Fibroblast of skin of right quadriceps (primary cell): Measurements from ENCODE around the gene C3orf52.

ENCODE experiments used
- DNase-seq: peaks from one replicate; pipeline ENCODE4 v3.0.0-alpha.2; 2013

The C3orf52 gene

DNA sequence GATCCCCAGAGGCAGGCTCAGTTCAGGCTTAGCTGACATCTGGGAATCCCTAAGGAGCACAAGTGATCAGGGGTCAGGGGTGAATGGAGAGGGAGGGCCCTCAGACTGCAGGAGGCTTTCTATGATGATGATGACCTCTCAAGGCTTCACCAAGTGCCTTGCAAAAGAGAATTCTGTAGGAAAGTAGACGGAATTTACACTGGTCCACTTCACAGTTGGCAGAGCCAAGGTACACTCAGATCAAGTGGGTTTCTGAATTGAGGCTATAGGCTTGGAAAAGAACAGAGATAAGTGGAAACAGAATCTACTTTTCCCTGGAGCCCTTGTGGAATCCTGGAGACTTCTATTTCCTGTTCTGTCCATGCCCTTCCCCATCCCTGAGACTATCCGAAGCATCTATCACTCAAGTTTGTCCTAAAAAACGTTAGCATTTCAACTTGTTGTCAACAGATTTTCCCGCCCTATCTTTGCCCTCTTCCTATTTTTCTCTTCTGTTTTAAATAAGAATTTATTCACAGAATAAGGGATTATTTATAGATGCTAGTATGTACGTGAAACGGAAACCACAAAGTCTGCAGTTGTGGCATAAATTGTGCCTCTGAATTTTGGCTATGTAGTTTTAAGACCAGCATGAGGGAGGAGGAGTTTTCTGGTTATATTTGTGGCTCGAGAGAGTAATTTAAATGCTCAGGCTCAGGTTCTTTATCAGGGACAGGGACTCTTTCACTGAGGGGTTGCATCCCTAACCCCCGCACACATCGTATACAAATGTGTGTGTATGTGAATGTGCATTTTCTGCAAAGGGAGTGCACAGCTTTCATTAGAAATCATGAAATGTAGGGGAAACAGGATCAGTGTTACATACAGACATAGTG lies 34.0 kb downstream of the C3orf52 start:
- DNase-seq, result no peak

DNA sequence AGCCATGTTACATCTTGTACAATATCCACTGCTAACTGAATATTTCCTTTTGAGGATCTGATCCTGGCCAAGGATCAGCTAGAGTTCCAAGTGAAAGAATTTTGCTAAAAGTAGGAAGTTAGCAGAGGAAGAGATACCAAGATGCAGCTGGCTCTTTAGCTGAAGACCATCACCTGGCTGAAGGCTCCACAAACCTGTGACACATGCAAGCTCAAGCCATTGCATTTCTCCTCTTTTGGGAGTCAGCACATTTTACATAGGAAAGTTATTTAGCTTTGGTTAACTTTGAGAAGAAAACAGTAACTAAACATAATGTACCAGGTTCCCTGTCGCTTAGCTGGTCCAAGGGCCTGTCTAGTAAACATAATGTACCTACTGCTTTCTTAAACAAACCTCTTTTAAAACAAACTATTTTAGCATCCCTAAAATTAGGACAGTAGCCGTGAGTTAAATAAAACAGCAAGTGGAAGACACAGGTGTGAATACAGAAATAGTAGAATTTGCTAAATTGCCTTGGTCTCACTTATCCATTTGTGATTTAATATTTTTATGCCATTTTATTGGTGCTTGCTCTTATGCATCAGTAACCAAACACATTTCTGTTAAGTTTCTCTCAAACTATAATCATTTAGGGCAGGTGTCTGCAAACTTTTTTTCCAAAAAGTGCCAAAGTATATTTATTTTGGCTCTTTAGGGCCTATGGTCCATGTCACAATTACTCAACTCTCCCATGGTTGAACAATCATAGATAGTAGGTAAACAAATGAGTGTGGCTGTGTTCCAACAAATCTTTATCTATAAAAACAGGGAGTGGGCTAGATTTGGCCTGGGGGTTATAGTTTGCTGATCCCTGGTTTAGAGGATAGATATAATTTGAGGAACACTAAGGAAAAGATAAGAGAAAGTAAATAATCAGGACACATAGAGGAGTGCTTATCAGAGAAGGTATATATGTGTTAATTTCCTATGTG lies 35.7 kb downstream of the C3orf52 start:
- DNase-seq, result no peak

DNA sequence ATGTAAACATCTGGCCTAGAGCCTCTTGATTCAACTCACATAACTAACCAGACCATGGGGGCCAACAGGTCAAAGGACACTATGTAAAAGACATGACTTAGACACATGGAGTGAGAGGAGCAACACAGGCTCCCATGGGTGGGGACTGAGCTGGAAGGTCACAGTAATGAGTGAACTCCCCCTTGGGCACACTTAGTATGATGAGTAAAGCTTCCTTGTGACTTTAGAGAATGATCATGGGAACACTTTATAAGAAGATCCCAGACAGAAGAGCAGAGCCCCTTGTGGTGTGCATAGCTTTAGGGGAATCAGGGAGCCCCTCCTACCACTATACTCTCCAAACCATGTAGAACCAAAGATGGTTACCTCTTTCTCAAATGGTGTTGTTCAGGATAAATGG lies 36.7 kb downstream of the C3orf52 start:
- no peak for DNase-seq

DNA sequence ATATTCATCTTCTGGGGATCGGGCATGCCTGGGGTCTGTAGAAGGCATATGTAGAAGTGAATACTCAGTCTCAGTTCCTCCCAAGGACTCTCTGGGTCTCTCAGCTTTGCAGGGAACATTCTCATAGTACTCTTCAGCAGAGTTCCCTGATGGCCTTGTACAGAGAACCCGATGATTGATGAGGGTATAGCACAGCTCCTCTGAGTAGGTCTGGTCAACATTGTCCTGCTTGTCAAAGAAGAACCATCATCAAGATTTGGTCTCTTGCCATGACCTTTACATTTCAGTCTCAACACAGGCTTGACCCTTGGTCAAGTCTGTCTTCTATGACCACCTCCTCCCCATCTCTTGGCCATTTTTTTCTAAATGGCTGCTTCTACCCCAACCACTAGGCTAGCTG lies 37.4 kb downstream of the C3orf52 start:
- no peak for DNase-seq

DNA sequence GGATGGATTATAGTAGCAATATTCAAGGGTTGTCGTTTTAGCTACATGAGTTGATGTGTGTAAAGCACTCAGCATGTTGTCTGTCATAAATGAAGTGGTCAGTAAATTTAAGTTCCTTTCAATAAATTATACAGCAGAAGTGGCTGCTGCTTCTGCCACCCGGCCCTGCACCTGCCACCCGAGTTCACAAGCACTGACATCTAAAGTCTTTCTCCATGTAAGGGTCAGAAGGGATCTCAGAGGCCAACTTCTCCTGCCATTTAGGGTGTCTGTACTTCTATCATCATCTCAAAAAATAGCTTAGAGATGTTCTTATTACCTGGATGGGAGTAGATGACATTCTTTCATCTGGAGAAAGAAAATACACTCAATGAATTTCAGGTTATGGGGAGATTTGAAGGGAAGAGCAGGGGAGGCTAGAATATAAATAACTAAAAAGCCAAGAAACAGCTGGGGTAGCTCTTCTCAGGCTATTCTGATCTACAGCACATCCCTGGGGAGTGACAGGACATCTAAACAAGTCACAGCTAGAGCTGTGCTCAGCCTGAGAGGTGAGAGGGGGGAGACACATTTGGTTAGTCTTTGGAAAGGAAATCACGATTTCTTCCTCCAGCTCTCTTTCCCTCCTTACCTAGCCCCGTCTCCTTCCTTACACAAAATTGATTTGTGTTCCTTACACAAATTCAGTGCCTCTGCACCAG lies 38.9 kb downstream of the C3orf52 start:
- no peak for DNase-seq

DNA sequence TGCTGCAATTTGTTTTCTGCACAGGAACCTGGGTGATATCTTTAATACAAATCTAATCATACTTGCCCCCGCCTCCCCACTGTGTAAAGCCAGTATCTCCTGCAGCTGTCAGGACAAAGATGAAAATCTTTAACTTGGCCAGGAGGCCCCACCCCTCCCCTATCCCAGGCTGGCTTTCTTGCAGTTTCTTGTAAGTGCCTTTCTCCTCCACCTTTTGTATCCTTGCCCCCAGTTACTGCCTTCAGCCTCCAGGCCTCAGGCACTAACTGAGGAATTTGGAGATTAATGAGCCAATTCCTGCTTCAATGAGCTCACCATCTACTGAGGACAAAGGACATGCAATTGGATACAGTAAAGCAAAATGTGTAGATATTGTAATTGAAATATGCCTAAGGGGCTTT lies 40.3 kb downstream of the C3orf52 start:
- peak; percentile 28 for DNase-seq

DNA sequence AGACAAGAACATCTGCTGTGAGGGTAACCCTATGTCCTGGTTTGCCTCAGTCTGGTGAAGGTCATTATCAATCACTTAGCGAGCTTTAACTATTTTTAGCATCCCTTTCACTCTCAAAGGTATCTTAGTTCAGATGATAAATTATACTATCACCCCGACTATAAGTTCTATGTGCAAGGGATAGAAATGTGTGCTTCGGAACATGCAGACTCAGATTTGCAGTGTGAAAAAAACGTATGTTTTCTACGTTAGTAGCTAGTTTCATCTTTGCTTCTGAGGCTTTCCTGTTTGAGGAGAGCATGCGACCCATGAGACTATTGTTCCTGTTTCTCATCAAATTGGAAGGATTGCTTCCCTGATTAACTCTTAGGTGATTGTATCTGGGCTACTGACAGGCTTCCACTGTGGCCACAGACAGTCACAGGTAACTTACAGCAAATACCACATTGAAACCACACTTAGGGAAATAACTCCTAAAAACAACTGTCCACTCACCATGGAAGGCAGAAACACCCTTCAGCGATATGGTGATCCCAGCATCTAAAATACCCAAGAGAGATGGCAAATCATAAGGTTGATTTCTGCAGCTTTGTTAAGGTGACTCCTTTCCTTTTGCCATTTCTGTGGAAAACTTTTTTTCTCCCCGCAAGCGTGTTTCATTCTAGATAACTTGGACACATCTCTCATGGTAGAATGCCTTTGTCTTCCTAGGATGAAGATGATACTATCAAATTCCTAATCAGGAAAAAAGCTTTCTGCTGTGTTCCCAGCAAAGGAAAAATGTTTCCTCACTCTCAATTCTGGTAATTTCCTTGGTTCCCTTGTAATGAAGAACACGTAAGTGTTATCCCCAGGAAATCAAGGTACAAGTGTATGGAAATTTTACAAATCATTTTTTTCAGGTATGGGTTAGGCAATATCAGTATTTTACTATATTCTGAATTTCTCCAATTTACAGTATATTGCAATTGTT lies 41.6 kb downstream of the C3orf52 start:
- no peak for DNase-seq

DNA sequence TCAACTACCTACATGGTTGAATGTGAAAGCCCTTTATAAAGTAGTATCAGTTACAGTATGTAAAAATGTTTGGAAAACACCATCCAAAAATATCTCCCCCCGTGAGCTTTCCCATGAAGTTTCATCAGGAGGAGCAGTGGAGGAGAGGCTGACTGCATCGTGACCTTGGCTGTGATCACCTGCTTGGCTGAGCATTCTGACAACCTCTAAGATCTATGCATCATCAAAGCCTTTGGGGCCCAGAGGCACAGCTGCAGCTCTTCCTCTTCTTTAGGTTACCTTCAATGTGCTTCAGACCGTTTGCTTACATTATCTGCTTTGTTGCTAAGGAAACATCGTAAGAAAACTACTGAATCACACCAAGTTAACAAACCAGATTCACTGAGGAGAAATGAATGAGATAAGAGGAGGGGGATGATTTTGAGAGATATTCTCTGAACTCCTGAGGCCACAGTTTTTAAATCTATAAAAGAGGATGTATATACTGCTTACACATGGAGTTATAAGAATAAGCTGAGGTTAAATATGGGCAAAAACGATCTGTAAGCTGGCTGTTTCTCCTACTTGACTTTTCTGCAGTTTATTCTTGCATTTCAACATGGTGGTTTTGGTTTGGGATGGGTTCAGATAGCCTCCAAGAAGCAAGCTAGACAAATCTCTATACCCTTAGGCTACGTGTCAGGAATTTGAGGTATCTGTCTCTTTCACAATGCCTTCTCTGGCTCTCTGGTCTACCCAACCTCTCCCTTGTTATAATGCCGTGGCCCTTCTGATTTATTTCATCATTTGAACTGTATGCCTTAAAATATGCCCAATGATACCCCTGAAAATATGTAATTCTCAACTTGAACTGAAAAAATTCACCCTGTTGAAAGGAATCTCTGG lies 42.9 kb downstream of the C3orf52 start:
- peak; percentile 23 for DNase-seq

DNA sequence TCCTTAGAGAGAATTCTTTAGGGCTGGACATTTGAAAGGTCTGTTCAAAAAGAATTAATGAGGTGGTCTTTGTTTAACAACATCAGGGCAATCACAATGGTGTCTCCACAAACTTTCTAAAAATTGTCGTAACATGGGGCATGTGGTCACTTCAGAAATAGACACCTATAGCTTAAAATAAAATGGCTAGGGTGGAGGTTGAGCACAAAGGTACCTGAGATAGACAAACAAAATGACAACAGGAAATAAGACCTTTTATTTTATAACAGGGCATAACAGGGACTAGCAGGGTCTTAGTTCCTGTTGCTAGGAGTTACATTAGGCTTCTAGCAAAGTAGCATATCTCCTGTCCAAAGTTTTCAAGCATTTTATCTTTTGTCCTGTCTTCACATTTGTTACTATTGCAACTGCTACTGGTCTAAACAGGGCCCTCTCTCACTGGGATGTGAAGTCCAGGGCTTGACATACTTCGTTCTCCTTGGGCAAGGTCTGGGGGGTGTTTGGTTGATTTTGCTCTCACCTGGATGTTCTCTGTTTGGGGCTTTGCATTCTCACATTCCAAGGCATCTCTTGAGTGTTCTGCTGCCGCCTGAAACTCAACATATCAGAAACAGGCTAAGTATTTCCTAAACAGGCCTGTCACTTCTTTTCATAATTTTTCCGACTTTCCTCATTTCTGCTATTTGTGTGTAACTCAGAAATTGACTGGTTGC lies 43.9 kb downstream of the C3orf52 start:
- DNase-seq, result no peak

DNA sequence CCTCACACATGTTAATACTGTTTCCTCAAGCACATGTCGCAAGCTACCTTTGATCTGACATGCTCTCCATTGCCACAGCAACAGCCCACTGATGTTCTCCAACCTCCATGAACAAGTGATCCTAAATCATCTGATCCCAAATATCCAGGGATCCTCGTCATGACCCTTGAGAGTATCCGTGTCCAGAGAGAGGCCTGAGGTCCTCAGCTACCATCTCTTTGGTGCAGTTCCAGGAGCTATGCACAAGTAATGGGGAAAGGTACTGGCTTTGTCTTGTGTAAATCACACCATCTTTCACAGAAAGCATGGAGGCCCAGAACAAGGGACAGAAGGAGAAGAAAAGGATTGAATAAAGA lies 44.4 kb downstream of the C3orf52 start:
- no peak for DNase-seq

DNA sequence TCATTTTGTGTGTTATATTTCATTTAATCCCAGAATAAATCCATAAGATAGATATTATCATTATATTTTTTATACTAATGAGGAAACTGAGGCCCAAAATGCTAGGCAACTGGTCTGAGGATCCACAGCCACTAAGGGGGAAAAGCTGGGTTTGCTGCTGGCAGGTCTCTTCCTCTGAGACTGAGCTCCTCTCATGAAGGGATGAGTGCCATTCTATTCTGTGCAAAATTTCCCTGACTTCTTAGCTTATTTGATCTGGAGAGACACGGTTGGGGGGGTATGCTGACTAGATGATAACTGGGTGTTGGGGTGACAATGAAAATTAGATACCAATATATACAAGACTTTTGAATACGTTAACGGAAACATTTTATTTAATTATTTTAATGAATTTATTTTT lies 44.9 kb downstream of the C3orf52 start:
- DNase-seq, result no peak

DNA sequence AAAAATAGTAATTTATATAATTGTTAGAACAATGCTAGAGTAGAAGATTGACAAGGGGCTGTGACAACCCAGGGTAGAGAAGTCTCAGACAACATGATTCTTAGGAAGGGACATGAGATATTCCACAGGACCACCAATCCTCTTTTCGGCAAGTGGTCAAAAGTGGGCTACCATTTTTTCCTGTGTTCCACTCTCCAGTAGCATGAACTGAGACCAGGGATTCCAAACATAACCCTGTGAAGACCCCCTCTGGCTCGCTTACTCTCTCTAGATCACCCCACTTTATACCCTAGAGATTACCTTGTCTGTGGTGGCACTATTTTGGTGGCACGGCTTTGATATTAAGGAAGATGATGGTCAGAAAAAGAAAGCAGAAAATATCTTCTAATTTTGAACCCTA lies 45.9 kb downstream of the C3orf52 start:
- DNase-seq, result no peak

DNA sequence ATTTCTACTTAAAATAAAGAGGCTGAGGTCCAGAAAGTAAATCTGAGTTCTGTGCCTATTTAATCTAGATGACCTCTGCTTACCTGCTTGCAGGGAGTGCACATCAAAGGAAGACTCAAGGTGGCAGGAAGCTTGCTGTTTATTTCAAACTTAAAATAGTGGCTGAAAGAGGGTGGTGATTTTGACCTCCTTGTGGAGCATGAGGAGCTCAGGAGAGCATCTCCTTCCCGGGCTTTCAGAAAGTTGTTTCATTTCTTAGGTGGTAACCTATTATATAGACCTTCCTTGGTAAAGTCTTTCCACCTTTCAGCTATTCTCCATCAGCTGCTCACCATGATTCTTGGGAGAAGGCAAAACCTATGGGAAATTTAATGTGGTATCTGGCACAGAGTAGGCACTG lies 46.4 kb downstream of the C3orf52 start:
- DNase-seq, result no peak

DNA sequence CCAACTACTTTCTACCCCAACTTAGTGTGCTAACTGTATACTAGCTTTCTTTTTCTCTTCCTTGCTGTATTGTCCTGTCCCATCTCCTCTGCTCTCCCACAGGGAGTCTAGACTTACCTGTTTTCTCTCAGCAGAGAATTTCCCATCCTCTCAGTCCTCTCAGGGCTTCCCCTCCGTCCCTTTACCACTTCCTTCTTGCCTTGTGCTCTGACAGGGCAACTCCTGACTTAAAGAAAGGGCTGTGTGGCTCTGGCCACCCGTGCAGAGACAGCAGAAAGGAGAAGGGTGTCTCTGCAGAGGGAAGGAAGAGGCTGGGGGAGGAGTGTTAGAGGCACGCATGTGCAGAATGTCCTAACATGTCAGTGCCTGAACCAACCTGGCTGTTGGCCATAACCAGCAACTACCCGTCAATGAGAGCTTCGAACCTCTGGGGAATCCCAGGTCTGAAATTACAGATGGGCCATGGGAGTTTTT lies 46.8 kb downstream of the C3orf52 start, which contains the start of gene GCSAM:
Gene GCSAM, minus strand, starts transcription at position 274 of the 474 bp plus-strand sequence. Its CDS starts 128 bp downstream, at position 146.
- DNase-seq, result no peak

DNA sequence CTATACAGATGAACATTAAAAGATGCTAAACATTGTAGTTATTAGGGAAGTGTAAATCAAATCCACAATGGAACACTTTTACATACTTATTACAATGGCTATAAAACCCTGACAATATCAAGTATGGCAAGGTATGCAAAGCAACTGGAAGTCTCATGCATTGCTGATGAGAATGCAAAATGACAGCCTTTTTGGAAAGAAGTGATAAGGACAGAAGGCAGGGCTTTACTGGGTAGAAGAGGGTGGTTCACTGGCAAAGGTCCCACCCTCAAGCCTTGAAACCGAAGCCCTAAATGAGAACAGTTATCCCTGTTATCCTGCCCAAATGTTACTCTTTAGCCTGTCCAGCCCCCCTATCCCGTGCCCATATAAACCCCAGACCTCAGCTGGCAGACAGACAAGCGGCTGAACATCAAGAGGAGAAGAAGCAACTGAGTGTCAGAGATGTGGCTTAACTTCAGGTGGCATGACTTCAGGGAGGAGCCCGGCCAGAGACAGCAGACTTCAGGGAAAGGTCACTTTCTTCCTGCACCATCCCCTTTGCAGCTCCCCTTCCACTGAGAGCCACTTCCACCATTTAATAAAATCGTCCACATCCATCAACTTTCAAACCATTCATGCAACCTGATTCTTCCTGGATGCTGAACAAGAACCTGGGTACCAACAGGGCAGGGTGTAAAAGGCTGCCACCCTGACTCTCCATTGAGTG lies 47.6 kb downstream of the C3orf52 start:
- DNase-seq, result no peak

DNA sequence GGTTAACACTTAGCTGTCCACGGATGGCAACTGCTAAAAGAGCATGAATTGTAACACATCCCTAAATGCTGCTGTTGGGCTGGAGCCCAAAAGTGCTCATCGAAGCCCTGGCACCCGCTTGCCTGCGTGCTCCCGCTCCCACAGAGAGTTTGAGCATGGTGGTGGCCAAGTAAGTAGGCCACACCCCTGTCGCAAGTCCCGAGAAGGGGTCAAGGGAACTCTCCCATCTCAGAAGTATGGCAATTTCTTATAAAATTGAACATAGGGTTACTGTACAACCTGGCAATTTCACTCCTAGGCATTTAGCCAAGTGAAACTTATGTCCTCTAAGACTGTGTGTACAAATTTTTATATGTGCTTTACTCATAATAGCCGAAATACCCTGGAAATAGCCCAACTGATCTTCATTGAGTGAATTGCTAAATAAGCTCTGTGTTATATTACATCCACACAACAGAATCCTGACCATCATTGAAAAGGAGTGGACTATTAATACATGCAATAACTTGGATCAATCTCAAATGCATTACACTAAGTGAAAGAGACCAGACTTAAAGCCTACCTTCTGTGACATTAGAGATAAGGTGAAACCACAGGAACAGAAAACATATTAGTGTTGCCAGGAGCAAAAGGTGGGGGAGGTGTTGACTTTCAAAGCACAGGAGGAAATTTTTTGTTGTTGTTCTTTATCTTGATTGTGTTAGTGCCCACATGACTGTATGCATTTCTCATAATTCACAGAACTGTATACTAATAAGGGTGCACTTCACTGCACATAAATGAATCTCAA lies 48.3 kb downstream of the C3orf52 start:
- no peak for DNase-seq

DNA sequence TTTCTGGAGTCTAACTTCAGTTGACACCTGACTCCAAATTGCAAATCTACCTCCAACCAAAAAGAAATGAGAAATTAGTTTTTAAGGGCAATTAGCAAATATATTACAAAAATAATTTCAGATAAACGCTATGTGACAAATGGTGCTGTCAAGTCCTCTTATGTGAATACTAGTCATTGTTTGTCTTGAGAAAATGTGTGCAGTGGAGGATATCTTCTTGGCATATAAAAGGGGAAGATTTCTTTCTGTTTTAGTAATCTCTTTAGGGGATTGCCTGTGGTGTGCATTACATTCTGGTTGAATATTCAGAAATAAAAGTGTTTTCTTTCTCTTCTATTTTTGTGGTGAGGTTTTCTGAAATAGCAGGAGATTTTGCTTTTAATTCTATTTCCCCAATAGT lies 49.9 kb downstream of the C3orf52 start:
- DNase-seq, result no peak

DNA sequence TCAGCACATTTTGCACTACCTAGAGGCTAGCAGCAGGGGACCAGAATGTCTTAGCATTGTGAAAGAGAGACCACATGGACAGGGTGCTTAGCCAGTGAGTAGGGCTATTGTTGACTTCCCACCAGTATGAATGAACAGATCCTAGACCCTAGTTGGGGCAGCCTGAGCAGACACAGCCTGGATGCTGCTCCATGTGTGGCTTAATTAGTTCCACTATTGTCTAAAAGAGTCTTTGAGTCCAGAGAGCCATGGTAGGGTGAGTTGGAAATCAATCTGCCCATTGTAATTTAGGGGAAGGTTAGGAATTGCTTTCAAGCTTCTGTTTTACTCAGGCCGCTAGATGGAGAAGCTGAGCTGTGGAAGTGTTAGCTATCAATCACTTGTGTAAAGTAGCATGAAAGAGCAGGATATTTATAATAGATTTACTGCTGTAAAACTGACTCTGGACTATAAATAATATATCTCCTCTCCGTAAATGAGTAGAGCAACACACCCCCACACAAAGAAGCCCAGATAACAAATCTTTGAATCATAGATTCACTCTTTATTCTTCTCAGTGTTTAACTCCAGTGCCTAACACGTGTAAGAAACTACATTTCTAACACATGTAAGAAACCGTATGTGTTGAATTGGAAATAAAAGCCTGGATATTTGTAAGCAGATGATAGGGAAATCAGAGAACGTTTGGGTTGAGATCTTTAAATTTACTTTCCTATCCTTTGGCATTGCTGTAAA lies 50.9 kb downstream of the C3orf52 start:
- peak; percentile 27 for DNase-seq
